Endothelial cell of umbilical vein (primary cell): ENCODE results near the gene TMC3. TPM values are rescaled to one million over a fixed set of nuclear protein-coding genes. Genes with fewer than 3 reads are reported as not detected.

Experiments used
- BruUV-seq: library from RNA; stranded (reverse); fragments of 400-500 nt; replicated peaks from 2 replicates; lab custom pipeline; 2021; lab: Mats Ljungman, UMichigan
- CTCF ChIA-PET: fragments of 300-600, 350-600 bp; sonication (Branson Sonifier 250); formaldehyde crosslinking; loops from one replicate; lab custom pipeline; 2021; ENCODE audit warnings: antibody characterized with exemption, inconsistent platforms; lab: Charles Lee
- POLR2A ChIA-PET: fragments of 300-600, 350-600 bp; sonication (Branson Sonifier 250); formaldehyde crosslinking; loops from one replicate; lab custom pipeline; 2021; ENCODE audit warnings: antibody characterized with exemption, inconsistent platforms; lab: Charles Lee
- DNase-seq: peaks from one replicate; pipeline ENCODE4 v3.0.0-alpha.2; 2011; ENCODE audit warnings: low read depth, low spot score
- FAIRE-seq: peaks from 2 replicates; lab custom pipeline; 2011; peaks lifted over from hg19 to GRCh38; lab: Jason Lieb, UNC
- H2AFZ ChIP-seq: 2 replicates; pipeline ENCODE4 v1.6.0; 2012; ENCODE audit warnings: low read depth, low read length, control low read depth, inconsistent platforms
- H3K27ac ChIP-seq: 2 replicates; pipeline ENCODE4 v1.5.1; 2011; ENCODE audit warnings: low read depth, mild to moderate bottlenecking, control low read depth, low read length, moderate library complexity; ENCODE audit not compliant: insufficient read depth
- H3K27me3 ChIP-seq, 2 experiments: 2 replicates each; pipeline versions ENCODE4 v1.6.0 to v1.6.1; 2011; ENCODE audit warnings: low read length in 2 of 2, mixed read lengths in 1 of 2; ENCODE audit not compliant: control insufficient read depth in 2 of 2, insufficient read depth in 2 of 2
- H3K36me3 ChIP-seq, 2 experiments: 2 replicates in 1 of 2; 3 replicates in 1 of 2; pipeline ENCODE4 v1.5.1; 2011; ENCODE audit warnings: low read length in 2 of 2, mild to moderate bottlenecking in 1 of 2, moderate library complexity in 1 of 2; ENCODE audit not compliant: control insufficient read depth in 2 of 2, insufficient read depth in 2 of 2; ENCODE audit errors: extremely low read depth in 1 of 2
- H3K4me1 ChIP-seq: 3 replicates; pipeline ENCODE4 v1.5.1; 2011; ENCODE audit warnings: mild to moderate bottlenecking, low read length; ENCODE audit not compliant: control insufficient read depth, insufficient read depth; ENCODE audit errors: extremely low read depth
- H3K4me2 ChIP-seq: 2 replicates; pipeline ENCODE4 v1.6.1; 2011; ENCODE audit warnings: low read length, control low read depth, mixed read lengths; ENCODE audit not compliant: insufficient read depth
- H3K4me3 ChIP-seq, 3 experiments: fragments of 200-600 bp in 1 of 3; sonication (generic), shearing (Covaris generic) in 1 of 3; replicated peaks in 1 of 3; 2 replicates each; pipeline ENCODE4 v1.5.1; 2011 to 2016; ENCODE audit warnings: control low read depth in 3 of 3, low read length in 3 of 3, mild to moderate bottlenecking in 2 of 3, inconsistent platforms in 1 of 3, low read depth in 1 of 3, moderate library complexity in 1 of 3; ENCODE audit not compliant: insufficient read depth in 1 of 3
- H3K79me2 ChIP-seq: 2 replicates; pipeline ENCODE4 v1.6.0; 2012; ENCODE audit warnings: low read length, inconsistent platforms; ENCODE audit not compliant: control insufficient read depth, insufficient read depth
- H3K9ac ChIP-seq: replicated peaks from 2 replicates; pipeline ENCODE3; 2011; ENCODE audit warnings: low read length, control low read depth; ENCODE audit not compliant: insufficient read depth; ENCODE audit errors: extremely low read depth
- H3K9me1 ChIP-seq: replicated peaks from 3 replicates; pipeline ENCODE4 v1.6.0; 2011; ENCODE audit warnings: mild to moderate bottlenecking, low read length; ENCODE audit not compliant: control insufficient read depth, insufficient read depth; ENCODE audit errors: extremely low read depth
- H3K9me3 ChIP-seq: replicated peaks from 2 replicates; pipeline ENCODE4 v1.5.1; 2012; ENCODE audit warnings: low read length, inconsistent platforms; ENCODE audit not compliant: control insufficient read depth, insufficient read depth
- H4K20me1 ChIP-seq: replicated peaks from 2 replicates; pipeline ENCODE3; 2011; ENCODE audit warnings: mild to moderate bottlenecking, low read length; ENCODE audit not compliant: control insufficient read depth, insufficient read depth; ENCODE audit errors: extremely low read depth
- CTCF ChIP-seq, 2 donors: IDR thresholded peaks; 1 replicate in 1 of 2; 2 replicates in 1 of 2; pipeline ENCODE4 v1.5.1; 2011; ENCODE audit warnings: low read length in 2 of 2, mild to moderate bottlenecking in 2 of 2, moderate library complexity in 2 of 2, control low read depth in 1 of 2, inconsistent platforms in 1 of 2, low read depth in 1 of 2; ENCODE audit not compliant: insufficient read depth in 1 of 2; ENCODE audit errors: extremely low read depth in 1 of 2
- EZH2 ChIP-seq: IDR thresholded peaks from 2 replicates; pipeline ENCODE4 v1.6.1; 2012; ENCODE audit warnings: borderline replicate concordance, low read depth, mild to moderate bottlenecking, moderate library complexity, low read length, inconsistent platforms; ENCODE audit not compliant: severe bottlenecking
- FOS ChIP-seq: IDR thresholded peaks from 2 replicates; pipeline ENCODE4 v1.6.1; 2011; ENCODE audit warnings: mild to moderate bottlenecking, low read length, moderate library complexity, borderline replicate concordance; ENCODE audit not compliant: insufficient read depth
- GATA2 ChIP-seq: IDR thresholded peaks from 2 replicates; pipeline ENCODE4 v1.7.0; 2011; ENCODE audit warnings: low read depth, mild to moderate bottlenecking, moderate library complexity, mixed read lengths, low read length; ENCODE audit not compliant: insufficient read length, insufficient read depth
- JUN ChIP-seq: IDR thresholded peaks from 2 replicates; pipeline ENCODE4 v1.6.1; 2011; ENCODE audit warnings: borderline replicate concordance, low read depth; ENCODE audit not compliant: insufficient read length, insufficient read depth
- MAX ChIP-seq: IDR thresholded peaks from 2 replicates; pipeline ENCODE4 v1.6.1; 2011; ENCODE audit not compliant: insufficient read depth, insufficient read length
- MYC ChIP-seq: IDR thresholded peaks from one replicate; pipeline ENCODE4 v1.6.1; 2011; ENCODE audit warnings: mild to moderate bottlenecking, low read depth, low read length
- POLR2A ChIP-seq: IDR thresholded peaks from 2 replicates; pipeline ENCODE4 v1.6.1; 2012; ENCODE audit warnings: low read depth, mild to moderate bottlenecking, control low read depth, low read length
- POLR2AphosphoS5 ChIP-seq: IDR thresholded peaks from 2 replicates; pipeline ENCODE4 v1.6.1; 2012; ENCODE audit warnings: low read depth, mild to moderate bottlenecking, control low read depth, low read length, moderate library complexity; ENCODE audit not compliant: insufficient read depth
- dilution Hi-C: fragments of 300-500 bp; cut with MboI; formaldehyde crosslinking; loops from one replicate; pipeline ENCODE4 v1.15.0; 2019; ENCODE audit warnings: low sequenced_read_pairs; ENCODE audit not compliant: extremely low pct_ligation_motif_present
- intact Hi-C: fragments of 100-400 bp; cut with micrococcal nuclease; formaldehyde crosslinking; loops from one replicate; pipeline ENCODE4 v1.10.0; 2022
- polyA plus RNA-seq, 4 experiments: library from polyadenylated mRNA; depleted of rRNA in 3 of 4; stranded (reverse) in 3 of 4; unstranded in 1 of 4; fragments of >200 nt; gene quantifications; 2 replicates each; pipeline versions ENCODE4 v1.2.1 to v1.2.3, GENCODE V29; 2011 to 2012; ENCODE audit warnings: missing spikeins in 1 of 4
- total RNA-seq: library from RNA; stranded (reverse); gene quantifications from 2 replicates; pipeline ENCODE4 v1.2.3, GENCODE V29; 2021

TMC3 gene
- total and polyA plus RNA-seq, 2 donors (not counting 3 experiments of a cell fraction or from before 2014, with no cell fraction given) = not detected

GRCh38 chr15:81418891-81419290 is 44.9 kb upstream of the TMC3 start:
- H3K36me3 ChIP-seq = no peaks in the 10 kb centered on the region
- dilution Hi-C loops (no loop called here), intact Hi-C loops (no loop called here)
- no peak overlapping the region for H3K4me2 ChIP-seq
- TF ChIP-seq EZH2 = no peak
- TF ChIP-seq FOS = no peak
- no peak for TF ChIP-seq POLR2AphosphoS5
- no peak for TF ChIP-seq MYC
- no peak for TF ChIP-seq GATA2
- TF ChIP-seq MAX = no peak
- no peak for TF ChIP-seq POLR2A
- no peak for TF ChIP-seq CTCF (IDR thresholded peaks at IDR 0.05; ENCODE audit: extremely low read depth in 1 of 2, insufficient read depth in 1 of 2, low read depth in 1 of 2, low read length in 2 of 2)
- TF ChIP-seq JUN = no peak
- CTCF ChIA-PET = no interaction called here
- H3K9me1 ChIP-seq = no peaks in the 10 kb centered on the region
- H3K27me3 ChIP-seq = no peaks in the 10 kb centered on the region
- FAIRE-seq (no peak), DNase-seq (no peak)
- POLR2A ChIA-PET = no interaction called here
- H3K27ac ChIP-seq = no peak overlapping the region
- no peaks in the 10 kb centered on the region for H3K9me3 ChIP-seq
- no peak overlapping the region for H3K9ac ChIP-seq
- no peaks in the 10 kb centered on the region for H3K4me1 ChIP-seq
- no peaks in the 10 kb centered on the region for H4K20me1 ChIP-seq
- no peaks in the 10 kb centered on the region for H3K79me2 ChIP-seq
- no peak overlapping the region for H3K4me3 ChIP-seq
- H2AFZ ChIP-seq = no peak overlapping the region
- BruUV-seq = no TSS peak
